GM21717 (cell line): ENCODE data around the gene PHF2.

Experiments used
- ATAC-seq: cut with Tn5 transposase; IDR thresholded peaks from one replicate; pipeline ENCODE4 v1.9.1; 2021; ENCODE audit warnings: mild to moderate bottlenecking, moderate library complexity; ENCODE audit not compliant: unreplicated experiment

PHF2 gene

GRCh38 chr9:93622691-93623090 is 46.3 kb downstream of the PHF2 start:
- ATAC-seq = no peak

- ATAC-seq = no peak
These were observed 47.4 kb downstream of the PHF2 start for GRCh38 chr9:93623753-93624152.

GRCh38 chr9:93624431-93624834 is 48.0 kb downstream of the PHF2 start:
- ATAC-seq = no peak

- no peak for ATAC-seq
These were observed 48.6 kb downstream of the PHF2 start for GRCh38 chr9:93624977-93625376.

- ATAC-seq = no peak
These were observed 53.5 kb downstream of the PHF2 start for GRCh38 chr9:93629920-93630319.

GRCh38 chr9:93630806-93631411 is 54.5 kb downstream of the PHF2 start:
- ATAC-seq = no peak

GRCh38 chr9:93633492-93634221 is 57.3 kb downstream of the PHF2 start:
- no peak for ATAC-seq

GRCh38 chr9:93634311-93635185 is 58.2 kb downstream of the PHF2 start:
- ATAC-seq = no peak

- ATAC-seq = no peak
These were observed 59.1 kb downstream of the PHF2 start for GRCh38 chr9:93635186-93636107.

GRCh38 chr9:93636172-93636661 is 59.8 kb downstream of the PHF2 start:
- no peak for ATAC-seq

GRCh38 chr9:93636667-93637066 is 60.3 kb downstream of the PHF2 start:
- no peak for ATAC-seq

GRCh38 chr9:93637886-93638285 is 61.5 kb downstream of the PHF2 start:
- ATAC-seq = no peak

- no peak for ATAC-seq
These were observed 63.6 kb downstream of the PHF2 start for GRCh38 chr9:93640027-93640426.

- no peak for ATAC-seq
These were observed 66.6 kb downstream of the PHF2 start for GRCh38 chr9:93642961-93643360.

- ATAC-seq = no peak
These were observed 68.2 kb downstream of the PHF2 start for GRCh38 chr9:93644397-93645088.

GRCh38 chr9:93645149-93645889 is 68.9 kb downstream of the PHF2 start:
- ATAC-seq = no peak

GRCh38 chr9:93645921-93646639 is 69.7 kb downstream of the PHF2 start:
- ATAC-seq = no peak

- ATAC-seq = no peak
These were observed 70.3 kb downstream of the PHF2 start for GRCh38 chr9:93646640-93647178.
